Measurements from ENCODE around the gene LTBP1.

LTBP1 gene

DNA sequence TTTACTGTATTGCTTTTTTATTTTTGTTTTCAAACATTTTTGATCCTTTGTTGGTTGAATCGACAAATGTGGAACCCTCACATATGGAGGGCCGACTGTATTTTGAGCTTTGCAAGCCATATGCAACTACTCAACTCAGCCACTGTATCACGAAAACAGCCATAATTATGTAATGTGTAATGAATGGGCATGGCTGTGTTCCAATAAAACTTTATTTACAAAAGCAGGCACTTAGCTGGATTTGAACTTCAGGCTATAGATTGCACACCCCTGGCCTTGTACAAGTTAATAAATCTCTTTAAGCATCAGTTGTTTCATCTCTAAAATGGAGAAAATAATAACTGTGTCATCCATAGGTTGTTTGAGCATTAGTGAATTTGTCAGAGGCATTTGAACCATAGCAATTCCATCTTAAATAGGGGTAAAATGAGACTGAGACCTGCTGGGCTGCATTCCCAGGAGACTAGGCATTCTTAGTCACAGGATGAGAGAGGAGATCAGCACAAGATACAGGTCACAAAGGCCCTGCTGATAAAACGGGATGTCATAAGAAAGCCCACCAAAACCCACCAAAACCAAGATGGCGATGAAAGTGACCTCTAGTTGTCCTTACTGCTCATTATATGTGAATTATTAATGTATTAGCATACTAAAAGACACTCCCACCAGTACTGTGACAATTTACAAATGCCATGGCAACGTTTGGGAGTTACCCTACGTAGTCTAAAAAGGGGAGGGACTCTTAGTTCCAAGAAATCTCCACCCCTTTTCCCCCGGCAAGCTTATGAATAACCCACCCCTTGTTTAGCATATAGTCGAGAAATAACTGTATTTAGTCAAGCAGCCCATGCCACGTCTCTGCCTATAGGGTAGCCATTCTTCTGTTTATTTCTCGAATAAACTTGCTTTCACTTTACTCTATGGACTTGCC lies 13.7 kb upstream of the LTBP1 start:
- no peak for DNase-seq

DNA sequence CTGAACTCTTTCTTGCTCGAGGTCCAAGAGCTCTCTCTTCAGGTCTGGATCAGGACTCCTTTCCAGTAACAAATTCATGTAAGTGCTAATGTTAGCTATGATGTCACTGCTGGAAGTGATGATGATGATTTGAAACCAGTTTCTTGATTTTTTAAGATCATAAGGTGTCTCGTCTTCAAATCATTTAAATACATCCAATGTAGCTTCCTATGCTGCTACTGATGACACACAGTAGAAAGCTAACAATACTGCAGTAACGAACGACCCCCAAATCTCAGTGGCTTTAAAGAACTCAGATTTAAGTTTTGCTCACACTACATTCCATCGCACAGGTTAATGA lies 13.0 kb upstream of the LTBP1 start:
- no peak for DNase-seq

DNA sequence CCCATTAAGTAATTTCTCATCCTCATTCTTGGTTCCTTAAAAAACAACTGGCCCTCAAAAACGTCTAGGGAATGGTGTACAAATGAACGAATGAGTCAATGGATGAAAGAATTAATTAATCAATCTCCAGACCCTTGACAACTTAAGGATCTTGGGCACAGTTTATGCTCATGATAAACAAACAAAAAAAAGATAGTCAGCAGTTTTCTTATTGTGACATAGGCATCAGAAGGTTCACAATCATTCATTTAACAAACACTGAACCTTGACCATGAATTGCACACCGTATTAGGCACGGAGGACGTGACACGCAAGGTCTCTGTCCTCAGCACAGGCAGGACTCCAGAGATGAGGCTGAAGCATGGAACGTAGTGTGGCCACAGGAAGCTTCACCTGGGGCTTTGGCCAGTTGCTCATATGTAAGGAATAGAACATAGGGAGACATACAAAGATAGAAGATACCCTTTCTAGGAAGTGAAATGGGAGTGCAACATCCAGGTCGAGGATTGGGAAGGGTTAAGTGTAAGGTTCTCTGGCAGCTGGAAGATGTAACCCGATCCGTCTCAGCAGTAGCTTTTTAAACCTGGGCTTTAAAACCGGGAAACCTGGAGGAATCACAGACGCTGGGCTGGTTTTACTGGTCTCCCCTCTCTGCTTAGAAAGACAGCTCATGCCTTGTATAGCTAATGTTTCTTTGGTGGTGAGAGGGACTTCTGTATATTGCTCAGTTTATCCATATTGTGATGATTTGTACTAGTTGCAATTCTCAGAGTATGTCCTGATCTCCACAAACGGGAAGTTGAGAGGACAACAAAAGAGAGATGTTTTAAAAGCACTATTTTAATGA lies 8.9 kb upstream of the LTBP1 start:
- no peak for DNase-seq

DNA sequence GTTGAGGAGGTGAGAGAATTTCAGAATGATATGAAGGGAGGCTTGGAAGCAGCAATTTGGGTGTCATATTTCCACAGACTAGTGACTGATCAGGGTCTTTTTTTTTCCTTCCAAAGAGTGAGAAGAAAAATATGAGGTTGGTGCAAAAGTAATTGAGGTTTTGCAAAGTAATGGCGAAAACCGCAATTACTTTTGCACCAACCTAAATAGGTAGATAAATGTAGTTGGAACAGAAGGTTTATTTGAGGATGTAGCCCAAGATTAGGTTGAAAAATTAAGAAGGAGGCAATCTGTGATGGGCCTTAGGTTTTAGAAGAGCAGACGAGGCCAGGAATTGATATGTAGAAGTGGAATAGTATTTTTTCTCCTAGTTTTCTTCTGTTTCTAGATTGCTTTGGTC lies 7.8 kb upstream of the LTBP1 start:
- DNase-seq: no peak

DNA sequence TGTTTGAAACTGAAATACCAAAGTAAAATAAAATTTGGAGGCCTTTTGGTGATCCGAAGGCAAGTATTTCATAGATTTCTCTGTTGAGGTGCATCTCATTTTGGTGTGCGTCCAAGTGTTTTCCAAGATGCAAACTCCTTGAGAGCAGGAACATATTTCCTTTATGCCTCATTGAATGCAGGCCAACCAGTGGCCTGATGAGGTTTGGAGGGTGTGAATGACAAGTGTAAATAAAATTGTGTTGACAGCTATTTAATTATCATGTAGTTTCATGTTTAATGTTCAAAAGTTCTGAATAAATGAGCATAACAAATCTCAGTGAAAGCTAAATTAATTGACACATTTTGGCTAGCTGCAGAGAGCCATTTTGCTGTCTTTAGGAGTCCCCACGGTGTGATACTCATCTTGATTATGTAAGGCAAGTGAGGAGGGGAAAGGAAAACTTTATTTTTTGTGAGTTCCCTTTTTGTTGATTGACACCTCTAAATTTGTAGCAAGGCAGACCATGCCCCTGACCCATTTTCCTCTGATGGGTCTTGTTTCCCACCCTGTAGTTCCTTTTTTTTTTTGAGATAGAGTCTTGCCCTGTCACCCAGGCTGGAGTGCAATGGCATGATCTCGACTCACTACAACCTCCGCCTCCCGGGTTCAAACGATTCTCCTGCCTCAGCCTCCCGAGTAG lies 6.3 kb upstream of the LTBP1 start:
- DNase-seq: no peak

DNA sequence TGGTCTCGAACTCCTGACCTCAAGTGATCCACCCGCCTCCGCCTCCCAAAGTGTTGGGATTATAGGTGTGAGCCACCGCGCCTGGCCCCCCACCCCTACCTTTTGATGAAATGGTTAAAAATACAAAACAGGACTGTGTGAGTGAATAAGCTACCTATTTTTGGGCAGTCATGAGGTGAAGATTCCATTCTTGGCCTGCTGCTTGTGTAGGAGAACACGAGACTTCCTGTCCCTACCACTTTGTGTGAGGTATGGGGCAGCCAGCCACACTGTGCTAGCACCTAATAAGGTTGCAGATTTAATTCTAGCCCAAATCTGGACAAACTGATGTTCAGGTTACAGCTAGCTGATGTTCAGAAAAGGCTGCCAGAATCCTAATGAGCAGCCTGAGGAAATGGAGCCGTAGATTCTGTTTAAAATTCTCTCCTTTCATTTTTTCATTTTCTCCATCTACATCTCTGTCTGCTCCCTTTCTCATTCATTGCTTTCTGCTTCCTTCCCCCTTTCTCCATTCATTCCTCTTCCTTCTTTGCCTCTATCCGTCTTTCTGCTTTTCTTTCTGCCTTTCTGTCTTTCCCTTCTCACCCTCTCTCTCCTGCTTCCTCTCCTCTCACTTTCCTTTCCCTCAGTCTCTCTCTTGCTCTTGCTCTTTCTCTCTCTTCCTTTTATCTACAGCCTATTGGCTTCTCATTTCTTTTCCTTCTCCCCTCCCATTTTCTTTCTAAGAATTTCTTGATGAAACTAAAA lies 4.6 kb upstream of the LTBP1 start:
- no peak for DNase-seq

DNA sequence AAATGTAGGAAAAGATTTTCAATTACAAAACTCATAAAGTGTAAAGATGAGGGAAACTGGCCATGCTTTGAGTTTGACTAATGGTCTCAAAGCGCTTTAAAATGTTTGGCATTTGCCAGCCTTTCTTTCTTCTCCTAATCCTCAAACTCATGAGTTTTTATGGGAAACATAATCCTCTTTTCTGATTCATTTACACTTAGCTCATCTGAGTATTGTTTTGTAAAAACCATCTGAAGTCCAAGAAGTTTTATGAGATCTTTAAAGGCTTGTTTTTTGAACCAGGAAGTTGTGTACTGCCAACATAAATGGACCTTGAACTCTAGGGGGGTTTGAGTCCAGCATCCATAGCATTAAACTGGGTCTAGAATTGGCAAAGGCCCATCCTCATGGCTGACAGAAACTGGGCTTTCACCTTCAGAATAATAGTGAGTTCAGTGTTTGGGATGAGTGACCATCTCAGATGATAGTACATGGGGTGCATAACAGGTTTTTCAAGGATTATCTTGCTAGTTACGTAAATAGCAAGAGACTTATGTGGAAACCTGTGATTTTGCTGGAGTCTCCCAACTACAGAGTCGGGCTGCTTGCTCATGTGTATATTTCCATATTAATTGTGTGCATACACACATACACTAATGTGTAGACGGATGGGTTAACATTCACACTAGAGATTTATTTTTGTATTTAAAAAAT lies 3.8 kb upstream of the LTBP1 start:
- DNase-seq: no peak

DNA sequence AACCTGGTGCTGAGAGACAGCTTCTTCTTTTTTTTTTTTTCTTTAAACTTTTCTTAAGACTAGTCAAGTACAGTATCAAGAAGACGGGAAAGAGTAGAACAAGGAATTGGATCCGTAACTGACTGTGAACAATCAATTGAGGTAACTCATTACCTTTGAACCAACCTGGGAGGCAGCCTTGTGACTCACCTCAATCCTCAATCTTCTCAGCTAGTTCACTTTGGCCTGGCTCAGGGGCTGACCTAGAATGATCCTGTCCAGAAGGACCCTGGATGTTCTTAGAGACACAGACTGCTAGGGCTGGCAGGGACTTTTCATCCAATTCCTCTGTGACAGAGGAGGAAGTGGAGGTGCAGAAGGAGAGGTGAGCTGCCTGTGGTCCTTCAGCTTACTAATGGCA lies 1.5 kb upstream of the LTBP1 start:
- DNase-seq: no peak

DNA sequence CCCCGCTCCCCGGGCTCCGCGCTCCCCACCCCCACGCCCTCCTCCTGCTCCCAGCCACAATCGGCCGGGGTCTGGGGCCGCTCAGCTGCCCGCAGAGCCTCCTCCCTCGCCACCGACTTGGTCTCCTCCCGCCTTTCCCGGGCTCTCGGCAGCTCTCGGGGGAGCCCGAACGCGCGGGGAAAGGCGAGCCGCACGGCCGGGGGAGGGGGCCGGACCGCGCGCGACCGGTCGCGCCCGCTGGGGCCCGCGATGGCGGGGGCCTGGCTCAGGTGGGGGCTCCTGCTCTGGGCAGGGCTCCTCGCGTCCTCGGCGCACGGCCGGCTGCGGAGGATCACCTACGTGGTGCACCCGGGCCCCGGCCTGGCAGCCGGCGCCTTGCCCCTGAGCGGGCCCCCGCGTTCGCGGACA lies 327 bp downstream of the LTBP1 start:
- peak in 1 of 5 experiments; percentile 19 for DNase-seq

DNA sequence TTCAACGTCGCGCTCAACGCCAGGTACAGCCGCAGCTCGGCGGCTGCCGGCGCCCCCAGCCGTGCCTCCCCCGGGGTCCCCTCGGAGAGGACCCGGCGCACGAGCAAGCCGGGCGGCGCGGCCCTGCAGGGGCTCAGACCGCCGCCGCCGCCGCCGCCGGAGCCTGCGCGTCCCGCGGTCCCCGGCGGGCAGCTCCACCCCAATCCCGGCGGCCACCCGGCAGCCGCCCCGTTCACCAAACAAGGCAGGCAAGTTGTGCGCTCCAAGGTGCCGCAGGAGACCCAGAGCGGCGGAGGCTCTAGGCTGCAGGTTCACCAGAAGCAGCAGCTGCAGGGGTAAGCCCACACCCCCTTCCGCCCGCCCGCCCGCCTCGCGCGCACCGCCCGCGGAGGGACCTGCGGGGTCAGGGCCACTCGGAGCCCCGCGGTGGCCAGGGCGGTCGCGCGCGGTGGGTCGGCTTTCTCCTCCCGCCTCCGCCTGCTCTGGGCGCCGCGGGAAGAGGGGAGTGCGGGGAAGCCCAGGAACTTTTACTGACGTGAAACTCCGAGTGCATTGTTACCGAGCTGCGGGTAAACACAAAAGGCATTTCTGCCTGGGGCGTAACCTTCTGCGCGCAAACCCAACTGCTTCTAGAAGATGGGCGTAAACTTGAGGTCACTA lies 861 bp downstream of the LTBP1 start:
- DNase-seq: peak in 4 of 5 experiments; percentile 1 to 66 (median 6)

DNA sequence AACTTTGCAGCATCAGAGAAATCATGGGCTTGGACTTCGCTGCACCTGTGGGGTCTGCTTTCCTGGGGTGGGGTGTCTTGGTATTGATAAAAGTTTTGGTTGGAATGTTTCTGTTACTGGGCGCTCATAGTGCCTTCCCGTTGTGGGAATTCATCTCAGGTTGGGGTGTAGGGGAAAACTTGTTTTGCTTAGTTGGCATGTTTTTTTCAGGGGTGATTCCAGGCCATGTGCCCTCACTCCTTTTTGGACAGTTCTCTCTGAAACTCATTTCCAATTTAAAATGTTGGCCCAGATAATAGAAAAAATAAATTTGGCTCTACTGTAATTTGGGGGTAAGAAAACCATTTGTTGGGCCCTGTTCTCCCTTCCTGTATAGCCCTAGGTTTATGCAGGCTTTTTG lies 1.5 kb downstream of the LTBP1 start:
- DNase-seq: no peak

DNA sequence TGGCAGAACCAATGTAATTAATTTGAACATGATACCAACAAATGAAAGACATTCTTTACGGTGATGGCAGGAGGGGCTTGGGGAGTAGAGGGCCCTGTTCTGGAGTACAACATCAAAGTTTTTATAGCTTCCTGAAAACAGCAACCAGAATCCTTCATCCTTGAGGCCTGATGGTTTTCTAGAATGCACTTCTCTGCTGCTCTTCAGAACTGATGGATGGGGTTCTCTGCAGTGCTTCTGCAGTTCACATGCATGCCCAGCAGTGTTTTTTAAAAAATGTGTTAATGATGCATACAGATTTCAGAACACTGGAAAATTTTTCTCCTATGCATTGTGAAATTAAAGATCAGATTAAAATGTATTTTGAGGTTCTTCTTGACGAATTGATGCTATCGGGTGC lies 2.5 kb downstream of the LTBP1 start:
- DNase-seq: no peak

DNA sequence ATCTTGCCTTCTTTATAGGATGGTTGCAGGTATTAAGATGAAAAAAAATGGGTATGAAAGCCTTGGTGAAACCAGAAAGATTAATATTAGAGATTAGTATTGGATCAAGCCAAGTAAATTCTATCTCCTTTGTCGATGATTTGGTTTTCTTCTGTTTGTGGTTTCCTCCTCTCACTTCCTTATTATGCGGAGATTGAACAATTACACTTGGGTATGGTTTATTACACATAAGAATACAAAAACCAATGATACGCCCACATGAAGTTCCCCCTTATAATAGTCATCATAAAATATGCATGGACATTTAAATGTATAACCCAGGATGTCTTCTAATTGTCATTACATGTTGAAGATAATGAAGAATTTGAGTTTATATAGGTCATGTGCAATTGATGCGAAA lies 4.9 kb downstream of the LTBP1 start:
- DNase-seq: peak in 1 of 5 experiments; percentile 12

DNA sequence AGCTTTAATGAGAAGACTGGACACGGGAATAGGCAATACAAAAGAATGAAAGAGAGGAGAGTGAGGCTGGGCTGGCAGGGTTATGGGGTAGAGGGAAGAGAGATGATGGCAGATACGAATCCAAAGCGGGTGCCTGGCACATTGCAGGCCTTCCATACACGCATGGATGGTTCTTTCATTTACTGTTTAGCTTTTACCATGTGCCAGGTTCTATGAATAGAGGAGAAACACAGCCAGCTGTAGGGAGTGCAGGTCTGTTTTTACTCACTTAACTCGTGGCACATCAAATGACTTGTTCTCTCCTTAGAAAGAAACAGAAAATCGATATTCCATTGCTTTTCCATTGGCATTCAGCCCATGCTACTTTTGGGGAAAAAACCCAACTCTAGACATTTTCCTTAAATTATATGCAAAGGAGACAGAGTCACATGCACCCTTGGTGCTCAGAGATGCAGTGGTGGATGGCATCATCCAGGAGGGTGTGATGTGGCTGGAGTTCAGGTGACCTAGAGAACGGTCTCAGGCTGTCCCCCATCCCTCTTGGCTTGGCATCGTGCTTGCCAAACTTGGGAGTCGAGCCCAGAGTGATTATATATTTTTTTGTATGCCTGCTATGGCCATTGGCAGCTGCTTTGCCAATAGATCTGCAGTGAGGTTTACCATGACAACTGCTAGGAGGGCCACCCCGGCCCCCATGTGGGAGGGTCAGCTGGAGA lies 6.2 kb downstream of the LTBP1 start:
- DNase-seq: no peak

DNA sequence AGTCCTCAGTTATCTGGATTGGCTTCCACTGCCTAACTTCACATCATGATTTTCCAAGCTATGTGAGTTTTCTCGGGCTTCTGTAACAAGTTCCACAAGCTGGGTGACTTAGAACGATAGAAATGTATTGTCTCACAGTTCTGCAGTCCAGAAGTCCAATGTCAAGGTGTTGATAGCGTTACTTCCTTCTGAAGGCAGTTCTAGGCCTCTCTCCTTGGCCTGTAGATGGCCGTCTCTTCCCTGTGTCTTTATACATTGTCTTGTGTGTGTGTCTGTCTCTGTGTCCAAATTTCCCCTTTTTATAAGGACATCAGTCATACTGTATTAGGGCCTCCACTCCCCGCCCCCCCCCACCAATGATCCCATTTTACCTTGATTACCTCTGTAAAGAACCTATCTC lies 7.5 kb downstream of the LTBP1 start:
- no peak for DNase-seq

DNA sequence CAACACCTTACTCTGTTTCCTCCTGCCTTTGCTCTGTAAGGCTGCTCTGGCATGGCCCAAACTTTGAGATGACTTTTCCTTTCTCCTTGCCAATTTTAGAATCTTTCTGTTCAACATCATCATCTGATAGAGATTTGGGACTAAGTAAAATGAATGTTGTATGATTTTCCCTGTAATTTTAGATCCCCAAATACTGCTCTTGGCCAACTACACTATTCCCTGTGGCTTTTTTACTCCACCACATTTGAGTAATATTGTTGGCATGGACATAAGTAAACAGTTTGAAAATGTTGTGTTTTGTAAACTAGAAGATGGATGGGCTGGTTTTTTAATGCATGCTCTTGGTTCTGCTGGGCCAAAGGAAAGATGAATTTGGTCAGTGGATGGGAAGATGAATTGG lies 12.1 kb downstream of the LTBP1 start:
- no peak for DNase-seq

DNA sequence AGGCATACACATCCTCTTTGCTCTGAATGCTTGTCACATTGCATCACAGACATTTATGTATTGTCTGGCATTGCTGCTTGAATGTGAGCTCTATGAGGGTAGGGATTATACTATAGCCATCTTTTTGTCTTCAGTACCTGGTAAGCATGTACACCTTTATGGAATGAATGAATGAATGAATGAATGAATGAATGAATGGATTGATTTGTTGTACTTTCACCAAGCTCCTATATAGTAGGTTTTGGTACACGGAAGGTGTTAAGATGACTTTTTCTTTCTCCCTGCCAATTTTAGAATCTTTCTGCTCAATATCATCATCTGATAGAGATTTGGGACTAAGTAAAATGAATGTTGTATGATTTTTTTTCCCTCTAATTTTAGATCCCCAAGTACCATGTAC lies 13.5 kb downstream of the LTBP1 start:
- DNase-seq: no peak

DNA sequence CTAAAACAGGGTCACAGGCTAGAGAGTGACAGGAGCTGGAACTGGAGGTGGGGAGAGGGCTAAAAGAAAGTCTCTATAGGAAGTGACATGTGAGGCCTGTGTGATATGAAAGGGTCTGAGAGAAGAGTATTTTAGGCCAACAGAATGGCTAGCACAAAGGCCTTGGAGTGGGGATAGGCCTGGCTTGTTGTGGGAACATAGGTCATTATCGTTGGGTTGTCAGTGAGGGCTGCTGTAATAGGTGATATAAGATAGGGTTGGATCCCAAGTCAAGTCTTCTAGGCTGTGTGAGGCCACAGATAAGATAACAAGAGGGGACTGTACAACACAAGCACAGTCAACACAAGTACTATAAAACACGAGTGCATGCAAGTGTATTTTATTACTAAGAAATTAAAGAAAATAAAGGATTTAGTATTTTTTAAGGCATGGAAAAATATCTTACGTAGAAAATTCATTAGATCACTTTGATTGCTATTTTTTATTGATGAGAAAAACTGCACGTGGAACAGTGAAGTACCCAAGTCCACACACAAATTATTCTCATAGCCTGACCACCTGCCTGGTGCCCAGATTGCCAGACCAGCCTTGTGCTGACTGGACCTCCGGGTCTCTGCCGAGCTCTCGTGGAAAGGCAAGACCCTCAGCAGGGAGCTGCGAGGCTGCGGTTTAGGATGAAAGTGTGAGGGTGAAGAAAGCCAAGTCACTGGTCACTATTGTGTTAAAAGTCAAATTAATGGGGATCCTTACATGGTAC lies 14.1 kb downstream of the LTBP1 start:
- no peak for DNase-seq

DNA sequence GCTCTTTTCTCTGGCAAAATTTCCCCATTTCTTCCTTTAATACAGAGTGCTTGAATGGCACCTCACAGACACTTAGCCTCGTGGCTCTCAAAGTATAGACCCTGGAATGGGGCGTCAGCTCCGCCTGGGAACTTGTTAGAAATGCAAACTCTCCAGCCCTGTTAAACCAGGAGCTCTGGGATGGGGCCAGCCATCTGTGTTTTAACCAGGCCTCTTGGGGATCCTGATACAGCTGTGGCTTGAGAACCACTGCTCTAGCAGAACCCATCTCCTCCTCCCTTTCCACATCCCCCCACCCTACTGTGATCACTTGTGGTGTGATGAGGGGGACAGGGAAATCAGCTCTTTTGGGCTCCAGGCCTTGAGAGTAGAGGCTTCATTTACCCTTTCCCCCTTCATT lies 15.9 kb downstream of the LTBP1 start:
- DNase-seq: no peak

DNA sequence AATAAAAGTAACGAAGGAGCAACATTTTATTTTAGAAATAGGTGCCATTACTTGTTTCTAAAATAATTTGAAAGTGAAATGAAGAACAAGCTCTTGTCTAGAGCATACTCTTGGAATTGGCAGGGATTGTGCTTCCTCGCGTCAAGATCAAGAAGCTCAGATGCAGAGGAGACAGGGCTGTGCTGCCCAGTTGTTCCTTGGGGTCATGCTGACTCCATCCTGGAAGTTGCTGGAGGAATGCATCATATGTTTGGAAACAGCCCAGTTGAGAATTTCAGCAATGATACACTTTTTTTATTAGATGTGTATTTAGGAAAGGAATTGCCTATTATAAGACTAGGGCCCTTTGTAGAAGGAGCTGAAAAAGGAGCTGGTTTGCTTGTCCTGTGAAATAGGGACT lies 17.2 kb downstream of the LTBP1 start:
- DNase-seq: no peak
